Parathyroid adenoma (tissue), 2 donors: ENCODE data around the gene ADCY2.

ENCODE experiments used
- H2AFZ ChIP-seq: fragments of 300-600 bp; sonication (generic); one replicate; pipeline ENCODE4 v1.7.0; 2017; ENCODE audit warnings: antibody characterized with exemption, mild to moderate bottlenecking
- H3K27ac ChIP-seq: fragments of 300-600 bp; sonication (generic); one replicate; pipeline ENCODE4 v1.7.0; 2017
- H3K27me3 ChIP-seq: fragments of 300-600 bp; sonication (generic); one replicate; pipeline ENCODE4 v1.7.0; 2017; ENCODE audit warnings: low read length; ENCODE audit not compliant: control insufficient read depth, insufficient read depth
- H3K36me3 ChIP-seq: fragments of 300-600 bp; sonication (generic); one replicate; pipeline ENCODE4 v1.7.0; 2017; ENCODE audit warnings: low read length; ENCODE audit not compliant: control insufficient read depth, insufficient read depth
- H3K4me1 ChIP-seq: fragments of 300-600 bp; sonication (generic); one replicate; pipeline ENCODE4 v1.7.0; 2017; ENCODE audit warnings: control low read depth
- H3K4me2 ChIP-seq: fragments of 300-600 bp; sonication (generic); one replicate; pipeline ENCODE4 v1.7.0; 2017; ENCODE audit warnings: low read length
- H3K4me3 ChIP-seq: fragments of 300-600 bp; sonication (generic); one replicate; pipeline ENCODE4 v1.7.0; 2017; ENCODE audit warnings: low read depth, low read length
- H3K79me2 ChIP-seq: fragments of 300-600 bp; sonication (generic); one replicate; pipeline ENCODE4 v1.7.0; 2017; ENCODE audit warnings: control low read depth
- H3K9ac ChIP-seq: fragments of 300-600 bp; sonication (generic); one replicate; pipeline ENCODE4 v1.7.0; 2017; ENCODE audit warnings: mild to moderate bottlenecking
- H3K9me3 ChIP-seq: fragments of 300-600 bp; sonication (generic); one replicate; pipeline ENCODE4 v1.7.0; 2017; ENCODE audit warnings: low read length; ENCODE audit not compliant: control insufficient read depth
- CTCF ChIP-seq: fragments of 300-600 bp; sonication (generic); IDR thresholded peaks from one replicate; pipeline ENCODE4 v1.7.0; 2017; ENCODE audit warnings: antibody characterized with exemption, mild to moderate bottlenecking
- donor health status: primary hyperparathyroidism.

Gene ADCY2

GRCh38 chr5:7363067-7363677 lies 32.8 kb upstream of the ADCY2 start:
- no peak overlapping the region for H3K4me2 ChIP-seq
- no peaks in the 10 kb centered on the region for H3K4me1 ChIP-seq
- no peaks in the 10 kb centered on the region for H3K79me2 ChIP-seq
- no peak overlapping the region for H3K4me3 ChIP-seq
- no peaks in the 10 kb centered on the region for H3K27me3 ChIP-seq
- H3K9me3 ChIP-seq = no peaks in the 10 kb centered on the region
- TF ChIP-seq CTCF = no peak
- no peaks in the 10 kb centered on the region for H3K36me3 ChIP-seq
- no peak overlapping the region for H3K27ac ChIP-seq
- no peak overlapping the region for H3K9ac ChIP-seq
- no peak overlapping the region for H2AFZ ChIP-seq

- TF ChIP-seq CTCF = no peak
These were observed 31.6 kb upstream of the ADCY2 start for GRCh38 chr5:7364226-7364875.

GRCh38 chr5:7367780-7368179 lies 28.2 kb upstream of the ADCY2 start:
- H3K9ac ChIP-seq = no peak overlapping the region
- H3K27me3 ChIP-seq = no peaks in the 10 kb centered on the region
- no peak for TF ChIP-seq CTCF
- H2AFZ ChIP-seq = no peak overlapping the region
- no peaks in the 10 kb centered on the region for H3K9me3 ChIP-seq
- no peak overlapping the region for H3K4me3 ChIP-seq
- H3K36me3 ChIP-seq = no peaks in the 10 kb centered on the region
- no peak overlapping the region for H3K27ac ChIP-seq
- H3K79me2 ChIP-seq = no peaks in the 10 kb centered on the region
- H3K4me1 ChIP-seq = no peaks in the 10 kb centered on the region
- H3K4me2 ChIP-seq = no peak overlapping the region

More at GRCh38 chr5:7364226-7364875, 31.6 kb upstream of the ADCY2 start:
- no peaks in the 10 kb centered on the region for H3K4me1 ChIP-seq
- no peak overlapping the region for H3K4me2 ChIP-seq
- H3K27me3 ChIP-seq = no peaks in the 10 kb centered on the region
- no peak overlapping the region for H3K9ac ChIP-seq
- no peak overlapping the region for H2AFZ ChIP-seq
- no peak overlapping the region for H3K4me3 ChIP-seq
- H3K79me2 ChIP-seq = no peaks in the 10 kb centered on the region
- no peaks in the 10 kb centered on the region for H3K36me3 ChIP-seq
- no peak overlapping the region for H3K27ac ChIP-seq
- no peaks in the 10 kb centered on the region for H3K9me3 ChIP-seq

GRCh38 chr5:7372399-7372798 lies 23.5 kb upstream of the ADCY2 start:
- Histone ChIP-seq H3K4me3 (no peak overlapping the region), H3K4me1 (no peaks in the 10 kb centered on the region), H3K9me3 (no peaks in the 10 kb centered on the region), H3K36me3 (no peaks in the 10 kb centered on the region), H3K79me2 (no peaks in the 10 kb centered on the region), H2AFZ (no peak overlapping the region), H3K27ac (no peak overlapping the region), H3K9ac (no peak overlapping the region), H3K4me2 (no peak overlapping the region), H3K27me3 (no peaks in the 10 kb centered on the region)
- no peak for TF ChIP-seq CTCF

GRCh38 chr5:7374186-7374585 lies 21.8 kb upstream of the ADCY2 start:
- H3K36me3 ChIP-seq = no peaks in the 10 kb centered on the region
- H2AFZ ChIP-seq = no peak overlapping the region
- H3K27ac ChIP-seq = no peak overlapping the region
- H3K4me1 ChIP-seq = no peaks in the 10 kb centered on the region
- H3K4me3 ChIP-seq = no peak overlapping the region
- no peaks in the 10 kb centered on the region for H3K79me2 ChIP-seq
- no peak overlapping the region for H3K4me2 ChIP-seq
- no peak overlapping the region for H3K9ac ChIP-seq
- no peaks in the 10 kb centered on the region for H3K27me3 ChIP-seq
- no peak for TF ChIP-seq CTCF
- no peaks in the 10 kb centered on the region for H3K9me3 ChIP-seq
